WTC11 (cell line): Measurements from ENCODE around the gene ST8SIA1.

Experiments
- CBFB ChIP-seq: sonication (generic); formaldehyde crosslinking; IDR thresholded peaks from 2 replicates; pipeline ENCODE4 v1.8.1; 2022; ENCODE audit warnings: mild to moderate bottlenecking, low read depth, missing genetic modification reagents
- CREB1 ChIP-seq: sonication (generic); formaldehyde crosslinking; IDR thresholded peaks from 2 replicates; pipeline ENCODE4 v1.8.0; 2023; ENCODE audit warnings: mild to moderate bottlenecking, missing genetic modification reagents
- FOXK1 ChIP-seq: sonication (generic); formaldehyde crosslinking; IDR thresholded peaks from 2 replicates; pipeline ENCODE4 v1.8.0; 2022; ENCODE audit warnings: mild to moderate bottlenecking, moderate library complexity, missing genetic modification reagents
- FOXP1 ChIP-seq: sonication (generic); formaldehyde crosslinking; IDR thresholded peaks from 2 replicates; pipeline ENCODE4 v1.8.0; 2022; ENCODE audit warnings: missing genetic modification reagents, mild to moderate bottlenecking, moderate library complexity, borderline replicate concordance
- JUN ChIP-seq: sonication (generic); formaldehyde crosslinking; IDR thresholded peaks from 2 replicates; pipeline ENCODE4 v1.8.0; 2023; ENCODE audit warnings: mild to moderate bottlenecking, missing genetic modification reagents
- NFYB ChIP-seq: sonication (generic); formaldehyde crosslinking; conservative IDR thresholded peaks from 2 replicates; pipeline ENCODE4 v1.8.0; 2022; ENCODE audit warnings: low read depth, missing genetic modification reagents
- PRRX2 ChIP-seq: fragments of 250-450 bp; sonication (Bioruptor Pico); IDR thresholded peaks from 2 replicates; pipeline ENCODE4 v1.8.0; 2021; ENCODE audit warnings: mild to moderate bottlenecking
- RORB ChIP-seq: fragments of 250-450 bp; sonication (Bioruptor Pico); IDR thresholded peaks from 2 replicates; pipeline ENCODE4 v1.9.0; 2021; ENCODE audit warnings: mild to moderate bottlenecking
- TP53 ChIP-seq: sonication (generic); formaldehyde crosslinking; IDR thresholded peaks from 2 replicates; pipeline ENCODE4 v1.8.1; 2023; ENCODE audit warnings: mild to moderate bottlenecking, missing genetic modification reagents
- USF1 ChIP-seq: sonication (generic); formaldehyde crosslinking; IDR thresholded peaks from 2 replicates; pipeline ENCODE4 v1.8.0; 2022; ENCODE audit warnings: mild to moderate bottlenecking, missing genetic modification reagents
- TF ChIP-seq, protein P1 (sequence below): fragments of 200-600 bp; IDR thresholded peaks from 2 replicates; pipeline ENCODE4 v1.8.0; 2022; ENCODE audit warnings: antibody characterized with exemption
- TF ChIP-seq, protein P2 (sequence below): sonication (generic); formaldehyde crosslinking; IDR thresholded peaks from 2 replicates; pipeline ENCODE4 v1.8.0; 2022; ENCODE audit warnings: mild to moderate bottlenecking, missing genetic modification reagents

GRCh38 chr12:22246217-22246846, 88.2 kb downstream of the ST8SIA1 start:
- TF ChIP-seq USF1 (CRISPR knock-in tag): no peak
- TF ChIP-seq TP53 (CRISPR knock-in tag): no peak
- TF ChIP-seq, protein P1, sequence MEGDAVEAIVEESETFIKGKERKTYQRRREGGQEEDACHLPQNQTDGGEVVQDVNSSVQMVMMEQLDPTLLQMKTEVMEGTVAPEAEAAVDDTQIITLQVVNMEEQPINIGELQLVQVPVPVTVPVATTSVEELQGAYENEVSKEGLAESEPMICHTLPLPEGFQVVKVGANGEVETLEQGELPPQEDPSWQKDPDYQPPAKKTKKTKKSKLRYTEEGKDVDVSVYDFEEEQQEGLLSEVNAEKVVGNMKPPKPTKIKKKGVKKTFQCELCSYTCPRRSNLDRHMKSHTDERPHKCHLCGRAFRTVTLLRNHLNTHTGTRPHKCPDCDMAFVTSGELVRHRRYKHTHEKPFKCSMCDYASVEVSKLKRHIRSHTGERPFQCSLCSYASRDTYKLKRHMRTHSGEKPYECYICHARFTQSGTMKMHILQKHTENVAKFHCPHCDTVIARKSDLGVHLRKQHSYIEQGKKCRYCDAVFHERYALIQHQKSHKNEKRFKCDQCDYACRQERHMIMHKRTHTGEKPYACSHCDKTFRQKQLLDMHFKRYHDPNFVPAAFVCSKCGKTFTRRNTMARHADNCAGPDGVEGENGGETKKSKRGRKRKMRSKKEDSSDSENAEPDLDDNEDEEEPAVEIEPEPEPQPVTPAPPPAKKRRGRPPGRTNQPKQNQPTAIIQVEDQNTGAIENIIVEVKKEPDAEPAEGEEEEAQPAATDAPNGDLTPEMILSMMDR: no peak
- no peak for TF ChIP-seq RORB (CRISPR knock-in tag)
- no peak for TF ChIP-seq CBFB (CRISPR knock-in tag)
- TF ChIP-seq PRRX2 (CRISPR knock-in tag): no peak
- TF ChIP-seq FOXK1 (CRISPR knock-in tag): no peak
- TF ChIP-seq, protein P2, sequence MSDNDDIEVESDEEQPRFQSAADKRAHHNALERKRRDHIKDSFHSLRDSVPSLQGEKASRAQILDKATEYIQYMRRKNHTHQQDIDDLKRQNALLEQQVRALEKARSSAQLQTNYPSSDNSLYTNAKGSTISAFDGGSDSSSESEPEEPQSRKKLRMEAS (CRISPR knock-in tag): no peak
- no peak for TF ChIP-seq FOXP1 (CRISPR knock-in tag)
- TF ChIP-seq CREB1 (CRISPR knock-in tag): no peak
- TF ChIP-seq NFYB (CRISPR knock-in tag): no peak
- no peak for TF ChIP-seq JUN (CRISPR knock-in tag)
